CMK (cell line): ENCODE measurements around the gene MIA.
"Not testable (repeated sequence)": the region's sequence is repeated elsewhere in the genome, so short reads cannot be mapped to it uniquely, and the experiment has no call there.

Experiments
- DNase-seq: peaks from one replicate; pipeline ENCODE4 v3.0.0-alpha.2; 2010; ENCODE audit warnings: low read depth

MIA gene

DNA sequence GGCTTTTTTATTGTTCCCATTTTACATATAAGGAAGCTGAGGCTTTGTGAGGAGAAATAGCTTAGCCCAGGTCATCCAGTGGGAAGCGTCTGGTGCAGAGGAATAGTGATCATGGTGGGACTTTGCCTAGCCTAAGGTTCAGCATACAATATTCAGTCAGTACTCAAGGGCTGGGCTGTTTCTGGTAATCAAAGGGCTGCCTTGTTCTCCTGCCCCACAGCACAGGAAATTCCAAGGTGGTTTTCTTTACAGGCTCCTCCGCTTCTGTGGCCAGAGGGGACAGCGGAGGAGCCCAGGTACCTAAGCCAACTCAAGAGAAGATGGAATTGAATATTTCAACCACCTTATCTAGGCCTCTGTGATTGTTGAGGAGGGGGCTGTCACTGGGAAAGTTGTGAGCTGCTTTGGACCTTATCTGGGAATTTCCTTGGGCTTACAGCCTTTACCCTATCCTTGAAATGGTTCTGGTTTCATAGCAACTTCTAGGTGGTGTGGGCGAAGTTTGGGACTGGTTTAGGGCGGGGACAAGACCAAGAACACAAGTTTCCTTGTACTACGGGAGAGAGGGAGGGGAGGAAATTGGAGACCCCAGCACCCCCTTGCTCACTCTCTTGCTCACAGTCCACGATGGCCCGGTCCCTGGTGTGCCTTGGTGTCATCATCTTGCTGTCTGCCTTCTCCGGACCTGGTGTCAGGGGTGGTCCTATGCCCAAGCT lies at the start of gene MIA:
Gene MIA, plus strand, starts transcription at position 606 of the 716 bp plus-strand sequence. Its CDS starts 22 bp downstream, at position 628.
- DNase-seq: no peak

DNA sequence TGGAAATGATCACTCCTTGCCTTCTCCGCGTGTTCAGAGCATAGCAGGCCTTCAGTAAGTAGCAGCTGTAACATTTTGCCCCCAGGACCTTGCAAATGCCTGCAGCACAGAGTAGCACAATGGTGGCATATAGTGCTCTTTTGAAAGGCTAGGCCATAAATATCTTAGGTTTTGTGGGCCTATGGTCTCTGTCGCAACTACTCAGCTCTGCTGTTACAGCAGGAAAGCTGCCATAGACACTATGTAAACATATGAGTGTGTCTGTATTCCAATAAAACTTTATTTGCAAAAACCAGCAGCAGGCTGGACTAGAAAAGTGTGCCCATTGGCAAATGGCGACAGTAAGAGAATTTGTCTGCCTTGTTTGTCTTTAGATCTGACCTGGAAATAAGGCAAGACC lies 49.0 kb upstream of the MIA start:
- DNase-seq: no peak

DNA sequence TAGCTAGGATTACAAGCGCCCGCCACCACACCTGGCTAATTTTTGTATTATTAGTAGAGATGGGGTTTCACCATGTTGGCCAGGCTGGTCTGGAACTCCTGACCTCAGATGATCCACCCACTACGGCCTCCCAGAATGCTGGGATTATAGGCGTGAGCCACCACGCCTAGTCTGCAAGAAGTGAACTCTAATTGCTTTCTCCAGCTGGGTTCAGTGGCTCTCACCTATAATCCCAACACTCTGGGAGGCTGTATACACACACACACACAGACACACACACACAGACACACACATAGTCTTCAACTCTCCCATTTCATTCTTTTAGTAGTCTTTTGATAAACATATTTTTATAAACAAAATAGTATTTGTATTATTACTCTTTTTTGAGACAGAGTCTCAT lies 45.3 kb upstream of the MIA start:
- not testable (repeated sequence) for DNase-seq

- DNase-seq: not testable (repeated sequence)
Measured at GRCh38 chr19:40732304-40732703, 43.0 kb upstream of the MIA start.

- DNase-seq: no peak
Measured at GRCh38 chr19:40733149-40733548, 42.2 kb upstream of the MIA start.

DNA sequence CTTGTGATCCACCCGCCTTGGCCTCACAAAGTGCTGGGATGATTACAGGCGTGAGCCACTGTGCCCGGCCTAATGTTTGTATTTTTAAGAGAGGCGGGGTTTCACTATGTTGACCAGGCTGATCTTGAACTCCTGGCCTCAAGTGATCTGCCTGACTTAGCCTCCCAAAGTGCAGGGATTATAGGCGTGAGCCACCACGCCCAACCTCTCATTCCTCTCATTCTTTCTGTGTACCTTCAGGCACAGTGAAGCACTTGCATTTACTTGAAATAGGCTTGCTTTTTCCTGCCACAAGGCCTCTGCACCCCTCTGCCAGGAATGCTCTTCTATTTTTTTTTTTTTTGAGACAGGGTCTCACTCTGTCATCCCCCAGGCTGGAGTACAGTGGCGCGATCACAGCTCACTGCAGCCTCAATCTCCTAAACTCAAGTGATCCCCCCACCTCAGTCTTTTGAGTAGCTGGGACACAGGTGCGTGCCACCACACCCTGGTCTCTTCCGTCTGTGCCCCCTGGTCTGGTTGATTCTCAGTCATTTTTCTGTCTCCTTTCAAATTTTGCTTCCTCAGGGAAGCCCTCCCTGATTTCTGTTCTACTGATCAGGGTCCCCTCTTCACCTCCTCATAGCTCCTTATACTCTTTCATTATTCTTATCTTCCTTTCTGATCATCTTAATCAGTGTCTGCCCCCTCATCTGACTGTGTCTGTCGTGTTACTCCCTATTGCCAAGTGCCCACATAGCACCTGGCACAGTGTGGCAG lies 40.1 kb upstream of the MIA start:
- no peak for DNase-seq

DNA sequence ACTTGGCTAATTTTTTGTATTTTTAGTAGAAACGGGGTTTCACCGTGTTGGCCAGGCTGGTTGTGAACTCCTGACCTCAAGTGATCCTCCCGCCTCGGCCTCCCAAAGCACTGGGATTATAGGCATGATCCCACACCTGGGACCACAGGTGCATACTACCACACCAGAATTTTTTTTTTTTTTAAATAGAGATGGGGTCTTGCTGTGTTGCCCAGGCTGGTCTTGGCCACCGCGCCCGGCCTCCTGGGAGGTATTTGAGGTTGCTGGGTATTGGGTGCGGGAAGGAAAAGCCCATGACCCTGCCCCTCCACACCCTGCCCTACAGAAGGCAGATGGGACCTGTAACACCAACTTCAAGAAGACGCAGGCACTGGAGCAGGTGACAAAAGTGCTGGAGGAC lies 38.7 kb upstream of the MIA start:
- DNase-seq: no peak

DNA sequence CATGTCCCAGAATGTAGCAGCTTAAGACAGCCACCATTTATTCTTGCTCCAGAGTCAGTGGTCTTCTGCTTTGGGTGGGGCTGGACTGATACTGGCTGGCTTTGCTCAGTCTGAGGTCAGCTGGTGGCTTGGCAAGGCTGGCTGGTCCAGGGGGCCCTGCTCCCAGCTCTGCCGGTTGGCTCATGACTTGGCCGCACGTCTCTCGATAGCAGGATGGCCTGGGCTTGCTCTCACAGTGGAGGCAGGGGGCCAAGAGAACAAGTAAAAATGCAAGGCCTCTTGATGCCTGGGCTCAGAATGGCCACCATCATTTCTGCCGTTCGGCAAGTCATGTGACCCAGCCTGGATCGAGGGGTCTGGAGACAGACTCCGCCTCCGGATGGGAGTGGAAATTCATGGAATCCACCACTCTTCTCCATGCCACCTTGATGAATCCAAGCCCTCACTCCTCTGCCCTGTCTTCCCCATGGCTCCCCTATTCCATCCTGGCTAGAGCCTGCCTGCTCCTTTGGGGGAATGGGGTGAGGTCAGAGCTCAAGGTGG lies 38.1 kb upstream of the MIA start:
- no peak for DNase-seq

DNA sequence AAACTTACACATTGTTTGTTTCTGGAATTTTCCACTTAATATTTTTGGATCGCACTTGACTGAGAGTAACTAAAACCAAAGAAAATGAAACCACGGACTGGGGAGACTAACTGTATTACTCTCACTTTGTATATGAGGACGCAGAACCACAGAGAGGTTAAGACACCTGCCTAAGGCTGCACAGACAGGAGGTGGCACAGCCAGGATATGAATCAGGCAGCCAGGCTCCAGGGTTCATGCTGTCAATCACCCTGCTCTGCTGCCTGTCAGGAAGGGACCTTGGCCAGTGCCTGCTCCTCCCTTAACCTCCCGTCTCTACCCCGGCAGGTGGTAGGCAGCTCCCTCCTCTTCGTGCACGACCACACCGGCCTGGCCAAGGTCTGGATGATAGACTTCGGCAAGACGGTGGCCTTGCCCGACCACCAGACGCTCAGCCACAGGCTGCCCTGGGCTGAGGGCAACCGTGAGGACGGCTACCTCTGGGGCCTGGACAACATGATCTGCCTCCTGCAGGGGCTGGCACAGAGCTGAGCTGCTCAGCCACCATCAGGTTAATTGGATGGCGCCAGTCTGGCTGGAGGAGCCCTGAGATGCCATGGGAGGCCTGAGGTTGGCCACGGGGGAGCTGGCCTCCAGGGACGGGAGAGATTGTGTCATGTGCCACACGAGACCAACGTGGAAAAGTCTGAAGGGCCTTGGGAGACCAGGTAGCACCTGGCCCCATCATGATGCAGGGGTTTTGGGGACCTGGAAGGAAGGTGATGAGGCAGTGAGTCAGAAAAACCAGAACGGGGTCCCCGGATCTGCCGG lies 36.1 kb upstream of the MIA start:
- no peak for DNase-seq

DNA sequence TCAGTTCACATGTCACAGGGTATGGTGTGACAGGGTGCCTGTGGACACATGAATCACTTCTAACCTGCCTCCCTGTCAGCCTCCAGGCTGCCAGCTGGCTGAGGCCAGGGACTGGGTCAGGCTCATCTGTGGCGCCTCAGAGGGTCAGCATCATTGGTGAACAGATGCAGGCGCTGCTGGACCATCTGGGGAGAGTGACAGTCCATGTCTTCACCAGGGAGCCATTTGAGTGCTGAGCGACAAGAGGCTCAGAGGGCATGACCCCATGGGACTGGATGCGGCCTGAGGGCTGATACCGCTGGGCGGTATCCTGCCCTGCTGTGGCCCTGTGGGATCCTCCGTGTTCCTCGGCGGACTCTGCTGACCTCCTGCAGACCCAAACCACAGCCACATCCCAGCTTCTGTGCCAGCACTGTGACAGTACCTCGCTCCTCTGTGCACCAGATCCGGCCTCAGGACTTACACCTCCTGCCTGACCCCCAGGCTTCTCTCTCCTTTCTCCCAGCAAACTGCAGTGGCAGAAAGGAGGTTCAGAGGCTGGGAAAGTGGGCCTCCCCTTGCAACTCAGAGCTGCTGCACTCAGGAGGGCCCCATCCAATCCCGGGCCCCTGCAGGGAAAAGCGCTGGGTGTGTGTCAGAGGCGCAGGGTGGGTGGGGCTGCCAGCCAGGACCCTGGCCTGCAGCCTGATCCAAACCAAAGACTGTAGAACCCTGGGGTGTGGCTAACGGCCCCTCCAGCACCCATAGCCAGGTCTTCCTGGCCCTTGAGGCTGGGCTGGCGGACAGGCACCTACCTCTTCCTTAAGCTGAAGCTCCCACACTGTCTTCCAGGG lies 35.2 kb upstream of the MIA start:
- no peak for DNase-seq

DNA sequence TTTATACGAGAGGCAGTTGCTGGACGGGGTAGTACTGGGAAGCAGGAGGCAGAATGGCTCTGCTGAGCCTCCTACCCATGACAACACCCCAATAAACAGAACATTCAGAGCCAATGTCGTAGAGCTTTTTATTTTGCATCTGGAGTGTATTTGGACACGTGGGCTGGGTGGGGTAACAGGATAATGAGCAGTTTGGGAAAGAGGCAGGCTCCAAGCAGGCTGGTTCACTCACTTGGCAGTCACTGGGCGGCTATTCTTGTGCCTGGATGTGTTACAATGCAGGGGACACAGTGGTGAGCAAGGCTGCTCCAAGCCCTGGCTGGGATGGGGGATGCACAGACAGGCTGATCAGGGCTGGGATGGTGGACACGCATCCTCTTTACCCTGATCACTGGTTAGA lies 34.6 kb upstream of the MIA start:
- DNase-seq: no peak

DNA sequence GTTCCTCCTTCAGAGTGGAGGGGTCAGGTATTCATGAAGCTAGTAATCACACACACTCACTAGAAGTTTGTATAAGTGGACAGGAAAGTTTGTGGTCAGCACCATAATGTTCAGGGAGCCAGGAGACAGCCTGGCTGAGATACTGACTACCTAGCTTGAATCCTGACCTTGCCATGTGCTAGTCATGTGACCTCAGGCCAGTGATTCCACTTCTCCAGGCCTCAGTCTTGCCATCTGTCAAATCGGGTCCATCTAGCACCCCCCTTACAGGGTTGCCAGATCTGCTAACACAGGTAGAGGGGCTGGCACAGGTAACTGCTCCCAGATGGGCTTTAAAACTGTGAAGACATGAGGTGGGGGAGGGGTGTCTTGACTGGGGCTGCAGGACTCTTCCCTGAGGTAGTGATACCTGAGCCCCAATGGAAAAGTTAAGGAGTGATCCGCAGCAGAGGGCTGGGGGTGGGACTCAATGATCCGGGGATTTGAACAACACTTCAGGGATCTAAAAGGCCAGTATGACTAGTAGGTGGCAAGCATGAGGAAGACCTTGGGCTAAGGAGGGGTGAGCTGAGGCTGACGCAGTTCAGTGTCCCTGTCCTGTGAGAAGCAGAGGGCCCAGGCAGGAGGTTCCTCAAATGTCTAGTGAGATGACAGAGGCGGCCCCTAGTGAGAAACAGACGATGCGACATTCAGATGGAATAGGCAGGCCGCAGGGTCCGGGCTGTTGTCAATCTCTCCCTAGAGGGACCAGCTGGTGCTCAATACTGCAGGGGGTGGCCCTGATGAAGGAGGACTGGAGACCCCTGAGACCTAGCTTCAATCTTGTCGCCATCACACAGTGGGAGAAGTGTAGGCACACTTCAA lies 33.6 kb upstream of the MIA start:
- DNase-seq: no peak

DNA sequence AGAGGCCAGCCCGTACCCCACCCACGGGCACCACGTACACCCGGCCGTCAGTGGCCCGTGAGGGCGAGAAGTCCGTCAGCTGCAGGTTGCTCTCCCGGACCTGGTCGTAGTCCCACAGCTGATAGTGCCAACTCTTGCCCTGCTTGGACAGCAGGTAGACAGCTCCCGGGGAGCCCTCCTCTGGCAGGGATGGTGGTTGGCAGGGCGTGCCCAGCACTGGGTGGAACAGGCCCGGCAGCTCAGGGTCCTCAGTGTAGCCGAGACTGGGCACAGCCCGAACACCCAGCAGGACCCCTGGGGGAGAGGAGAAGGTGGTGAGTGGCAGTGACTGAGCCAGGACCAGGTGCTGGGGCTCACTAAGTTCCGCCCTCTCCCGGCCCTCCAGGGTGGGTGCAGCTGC lies 32.8 kb upstream of the MIA start:
- no peak for DNase-seq

DNA sequence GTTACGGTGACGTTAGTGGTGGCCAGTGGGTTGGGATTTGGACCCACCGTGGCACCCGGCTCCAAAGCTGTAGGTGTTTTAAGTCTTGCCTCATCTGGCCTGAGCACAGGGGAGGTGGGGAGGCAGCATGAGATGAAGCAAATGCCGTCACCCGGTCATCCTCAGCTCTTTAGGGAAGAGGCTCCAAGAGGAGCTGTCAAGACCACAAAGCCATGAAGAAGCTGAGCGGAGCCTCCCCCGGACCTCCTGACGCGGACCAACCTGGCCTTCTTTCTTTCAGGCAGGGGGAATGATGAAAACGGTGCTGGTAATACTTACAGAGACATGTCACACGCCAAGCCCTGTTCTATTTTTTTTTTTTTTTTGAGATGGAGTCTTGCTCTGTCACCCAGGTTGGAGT lies 32.4 kb upstream of the MIA start:
- no peak for DNase-seq

DNA sequence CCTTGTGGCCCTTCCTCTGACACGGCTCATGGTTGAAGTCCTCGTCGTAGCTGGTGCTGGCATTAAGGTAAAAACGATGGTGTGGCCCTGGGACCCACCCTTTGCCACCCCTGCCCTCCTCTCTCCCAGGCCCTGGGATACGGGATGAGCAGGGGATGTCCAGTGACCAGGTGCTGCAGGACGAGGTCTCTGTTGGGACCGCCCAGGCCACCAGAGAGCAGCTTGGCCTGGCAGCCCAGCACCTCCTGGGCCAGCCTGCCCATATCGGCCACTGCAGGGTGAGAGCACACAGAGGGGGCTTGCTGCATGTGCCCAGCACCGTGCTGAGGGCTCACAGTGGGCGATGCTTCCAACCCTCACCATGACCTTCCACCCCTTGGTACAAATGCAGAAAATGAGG lies 31.4 kb upstream of the MIA start:
- no peak for DNase-seq

DNA sequence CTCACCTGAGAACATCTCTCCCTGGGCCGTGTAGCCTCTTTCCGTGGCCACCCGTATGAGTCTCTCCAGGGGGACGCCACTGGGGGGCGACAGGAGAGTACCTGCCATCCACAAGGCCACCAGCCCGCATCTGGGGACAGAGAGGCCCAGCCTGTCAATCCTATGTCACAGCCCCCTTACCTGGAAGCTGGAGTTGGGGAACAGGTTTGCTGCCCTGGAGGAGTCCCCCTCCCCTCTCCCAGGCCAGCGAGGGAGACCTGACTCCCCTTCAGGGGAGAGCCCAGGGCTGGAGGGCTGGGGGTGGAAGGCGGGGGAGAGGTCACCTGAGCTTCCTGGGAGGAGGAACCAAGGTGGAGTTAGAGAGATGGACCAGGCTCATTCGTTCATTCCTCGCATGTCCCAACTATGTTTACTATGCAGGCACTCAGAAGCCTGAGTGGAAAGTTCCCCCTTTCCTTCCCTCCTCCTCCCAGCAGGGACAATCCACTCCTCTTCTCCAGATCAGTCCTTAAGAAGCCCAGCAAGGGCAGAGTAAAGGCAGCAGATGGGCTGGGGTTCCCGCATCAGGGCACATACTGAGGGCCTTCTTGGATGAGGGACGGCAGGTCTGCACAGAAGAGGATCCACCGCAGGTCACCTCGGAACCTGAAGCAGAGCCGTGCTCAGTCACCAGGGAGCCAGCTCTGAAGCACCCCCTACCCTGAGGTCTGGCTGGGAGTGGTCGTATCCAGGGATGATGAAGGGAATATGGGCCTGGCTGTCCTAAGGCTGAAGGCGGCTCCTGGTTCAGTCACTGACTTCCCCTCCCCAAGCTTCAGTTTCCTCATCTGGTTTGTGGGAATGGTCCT lies 30.5 kb upstream of the MIA start:
- DNase-seq: no peak

DNA sequence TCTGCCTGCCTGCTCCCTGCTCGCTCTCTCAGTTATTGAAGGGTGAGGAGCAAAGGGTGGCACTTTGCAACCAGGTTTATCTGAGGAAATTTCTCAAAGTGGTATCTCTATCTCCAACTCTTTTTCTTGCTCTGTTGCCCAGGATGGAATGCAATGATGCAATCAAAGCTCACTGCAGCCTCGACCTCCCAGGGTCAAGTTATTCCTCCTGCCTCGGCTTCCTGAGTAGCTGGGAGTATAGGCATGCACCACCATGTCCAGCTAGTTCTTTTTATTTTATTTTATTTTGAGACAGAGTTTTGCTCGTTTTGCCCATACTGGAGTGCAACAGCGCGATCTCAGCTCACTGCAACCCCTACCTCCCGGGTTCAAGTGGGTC lies 29.9 kb upstream of the MIA start:
- DNase-seq: no peak

GRCh38 chr19:40747536-40747935 lies 27.8 kb upstream of the MIA start:
- DNase-seq: no peak

DNA sequence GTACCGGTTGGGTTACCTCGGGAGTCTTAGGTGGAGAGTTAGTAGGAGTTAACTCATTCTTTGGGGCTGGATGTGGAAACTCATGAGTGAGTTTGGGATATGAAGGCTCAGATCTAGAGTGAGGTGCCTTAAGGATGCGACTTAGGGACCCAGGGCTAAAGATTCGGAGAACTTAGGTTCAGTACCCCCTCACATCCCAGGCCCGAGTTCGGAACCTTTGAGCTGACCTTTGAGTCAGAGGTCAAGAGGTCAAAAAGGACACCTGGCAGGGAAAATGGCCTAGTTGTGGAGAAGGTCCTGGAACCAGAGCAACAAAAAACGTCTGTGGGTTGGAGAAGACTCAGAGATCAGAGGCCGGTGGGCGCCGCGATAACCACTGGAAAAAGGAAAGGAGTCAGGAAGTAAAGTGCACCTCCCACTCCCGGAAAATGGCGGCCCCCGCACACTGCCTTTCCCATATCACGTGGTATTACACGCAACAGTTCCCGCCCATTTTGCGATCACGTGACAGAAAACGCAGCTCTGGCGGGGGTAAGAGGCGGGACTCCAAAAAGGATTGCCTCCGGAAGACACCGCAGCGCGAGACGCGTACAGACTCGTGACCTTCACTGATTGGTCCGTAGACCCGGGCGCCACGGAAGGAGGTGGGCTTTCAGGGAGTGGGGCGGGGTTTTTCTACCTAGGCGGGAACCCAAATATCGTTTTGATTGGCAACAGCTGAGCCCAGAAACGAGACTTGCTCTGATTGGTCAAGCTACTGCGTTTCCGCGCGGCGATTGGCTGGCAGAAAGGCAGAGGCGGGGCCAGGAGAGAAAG lies 25.1 kb upstream of the MIA start, which contains the start of gene ACTMAP:
Gene ACTMAP, minus strand, starts transcription at position 420 of the 816 bp plus-strand sequence. CDS start 674 bp downstream, outside the sequence.
- peak; percentile 99 for DNase-seq
